ENCODE measurements around the gene ZNF334.

Gene ZNF334

GRCh38 chr20:46543959-46544358 is 30.6 kb upstream of the ZNF334 start:
- Mint-ChIP-seq H3K4me1 (no peaks in the 10 kb centered on the region), H3K4me3 (no peak overlapping the region), H3K9me3 (no peaks in the 10 kb centered on the region), H3K36me3 (ENCODE audit: low read depth) (no peaks in the 10 kb centered on the region), H3K27me3 (ENCODE audit: low read depth, poor library complexity) (peaks cover 14% of the 10 kb centered on the region), H3K27ac (no peak overlapping the region)
- DNase-seq, result no peak
- TF ChIP-seq CTCF (IDR thresholded peaks at IDR 0.05), result no peak

GRCh38 chr20:46543033-46543432 is 29.7 kb upstream of the ZNF334 start:
- no peak overlapping the region for H3K4me3 Mint-ChIP-seq
- no peaks in the 10 kb centered on the region for H3K9me3 Mint-ChIP-seq
- H3K36me3 Mint-ChIP-seq (ENCODE audit: low read depth), result no peaks in the 10 kb centered on the region
- TF ChIP-seq CTCF (IDR thresholded peaks at IDR 0.05), result no peak
- no peak overlapping the region for H3K27ac Mint-ChIP-seq
- peaks cover 14% of the 10 kb centered on the region for H3K27me3 Mint-ChIP-seq (ENCODE audit: low read depth, poor library complexity)
- no peak for DNase-seq
- H3K4me1 Mint-ChIP-seq, result no peaks in the 10 kb centered on the region

- Mint-ChIP-seq H3K4me1 (no peaks in the 10 kb centered on the region), H3K27ac (no peak overlapping the region), H3K36me3 (ENCODE audit: low read depth) (no peaks in the 10 kb centered on the region), H3K9me3 (no peaks in the 10 kb centered on the region), H3K27me3 (ENCODE audit: low read depth, poor library complexity) (peaks cover 14% of the 10 kb centered on the region), H3K4me3 (no peak overlapping the region)
- DNase-seq, result no peak
- TF ChIP-seq CTCF (IDR thresholded peaks at IDR 0.05), result no peak
These were observed 28.0 kb upstream of the ZNF334 start for GRCh38 chr20:46541229-46541935.

GRCh38 chr20:46539113-46539512 is 25.8 kb upstream of the ZNF334 start:
- Mint-ChIP-seq H3K4me1 (no peaks in the 10 kb centered on the region), H3K4me3 (no peak overlapping the region), H3K9me3 (no peaks in the 10 kb centered on the region), H3K27me3 (ENCODE audit: low read depth, poor library complexity) (peaks cover 14% of the 10 kb centered on the region), H3K36me3 (ENCODE audit: low read depth) (no peaks in the 10 kb centered on the region), H3K27ac (no peak overlapping the region)
- no peak for TF ChIP-seq CTCF (IDR thresholded peaks at IDR 0.05)
- DNase-seq, result no peak

GRCh38 chr20:46530640-46531039 is 17.3 kb upstream of the ZNF334 start:
- H3K9me3 Mint-ChIP-seq, result no peaks in the 10 kb centered on the region
- TF ChIP-seq CTCF (IDR thresholded peaks at IDR 0.05), result no peak
- no peaks in the 10 kb centered on the region for H3K36me3 Mint-ChIP-seq (ENCODE audit: low read depth)
- H3K27me3 Mint-ChIP-seq (ENCODE audit: low read depth, poor library complexity), result peaks cover 39% of the 10 kb centered on the region
- H3K27ac Mint-ChIP-seq, result no peak overlapping the region
- DNase-seq, result no peak
- no peak overlapping the region for H3K4me3 Mint-ChIP-seq
- H3K4me1 Mint-ChIP-seq, result no peaks in the 10 kb centered on the region

- H3K4me3 Mint-ChIP-seq, result no peak overlapping the region
- no peaks in the 10 kb centered on the region for H3K36me3 Mint-ChIP-seq (ENCODE audit: low read depth)
- no peaks in the 10 kb centered on the region for H3K9me3 Mint-ChIP-seq
- no peak for TF ChIP-seq CTCF (IDR thresholded peaks at IDR 0.05)
- no peak overlapping the region for H3K27ac Mint-ChIP-seq
- peak; percentile 46 for DNase-seq
- H3K27me3 Mint-ChIP-seq (ENCODE audit: low read depth, poor library complexity), result peaks cover 50% of the 10 kb centered on the region
- H3K4me1 Mint-ChIP-seq, result no peaks in the 10 kb centered on the region
These were observed 10.5 kb upstream of the ZNF334 start for GRCh38 chr20:46523696-46524328.

Measured in nephron progenitor cell (in vitro differentiated cells).